HepG2 (cell line): ENCODE data around the gene ADGRF1. TPM values are rescaled to one million over a fixed set of nuclear protein-coding genes. Genes with fewer than 3 reads are reported as not detected.

Experiments used
- BRF2 ChIP-seq: sonication (generic); formaldehyde crosslinking; IDR thresholded peaks from 2 replicates; pipeline ENCODE4 v1.8.1; 2022; ENCODE audit warnings: mild to moderate bottlenecking, missing genetic modification reagents
- E2F2 ChIP-seq: sonication (generic); formaldehyde crosslinking; IDR thresholded peaks from 2 replicates; pipeline ENCODE4 v1.4.0; 2020; ENCODE audit warnings: missing genetic modification reagents, borderline replicate concordance
- KDM1A ChIP-seq: IDR thresholded peaks from 2 replicates; pipeline ENCODE4 v1.6.1; 2016; ENCODE audit warnings: missing compliant biosample characterization
- NFIB ChIP-seq: sonication (generic); formaldehyde crosslinking; IDR thresholded peaks from 2 replicates; pipeline ENCODE4 v1.9.0; 2021; ENCODE audit warnings: missing genetic modification reagents, mild to moderate bottlenecking, borderline replicate concordance
- ONECUT2 ChIP-seq: sonication (generic); formaldehyde crosslinking; IDR thresholded peaks from 2 replicates; pipeline ENCODE4 v1.4.0; 2020; ENCODE audit warnings: missing genetic modification reagents
- POLR2A ChIP-seq, 2 experiments: IDR thresholded peaks; 2 replicates each; pipeline ENCODE4 v1.6.1; 2011; ENCODE audit warnings: low read depth in 2 of 2, low read length in 2 of 2, mild to moderate bottlenecking in 1 of 2, moderate library complexity in 1 of 2; ENCODE audit not compliant: insufficient read depth in 1 of 2
- SAFB2 ChIP-seq: sonication (generic); formaldehyde crosslinking; IDR thresholded peaks from 2 replicates; pipeline ENCODE4 v1.5.1; 2020; ENCODE audit warnings: missing genetic modification reagents, low read depth, mild to moderate bottlenecking, borderline replicate concordance
- SNAPC5 ChIP-seq: sonication (generic); formaldehyde crosslinking; IDR thresholded peaks from 2 replicates; pipeline ENCODE4 v1.8.1; 2023; ENCODE audit warnings: mild to moderate bottlenecking, missing genetic modification reagents, borderline replicate concordance
- SRY ChIP-seq: sonication (generic); formaldehyde crosslinking; IDR thresholded peaks from 2 replicates; pipeline ENCODE4 v1.8.0; 2022; ENCODE audit warnings: mild to moderate bottlenecking, missing genetic modification reagents
- TBX3 ChIP-seq: fragments of 450-650 bp; IDR thresholded peaks from 2 replicates; pipeline ENCODE4 v1.6.1; 2017; ENCODE audit warnings: antibody characterized with exemption, mild to moderate bottlenecking, inconsistent platforms, borderline replicate concordance
- YEATS4 ChIP-seq: sonication (generic); formaldehyde crosslinking; IDR thresholded peaks from 2 replicates; pipeline ENCODE4 v1.4.0; 2020; ENCODE audit warnings: missing genetic modification reagents, borderline replicate concordance
- ZC3H4 ChIP-seq: sonication (generic); formaldehyde crosslinking; IDR thresholded peaks from 2 replicates; pipeline ENCODE4 v1.4.0; 2020; ENCODE audit warnings: missing genetic modification reagents, borderline replicate concordance
- ZNF143 ChIP-seq: sonication (generic); formaldehyde crosslinking; IDR thresholded peaks from 2 replicates; pipeline ENCODE4 v1.4.0; 2020; ENCODE audit warnings: missing genetic modification reagents
- ZNF317 ChIP-seq: sonication (generic); formaldehyde crosslinking; IDR thresholded peaks from 2 replicates; pipeline ENCODE4 v1.5.0; 2020; ENCODE audit warnings: mild to moderate bottlenecking, missing genetic modification reagents
- ZNF326 ChIP-seq: sonication (generic); formaldehyde crosslinking; IDR thresholded peaks from 2 replicates; pipeline ENCODE4 v1.4.0; 2020; ENCODE audit warnings: missing genetic modification reagents, borderline replicate concordance
- ZNF546 ChIP-seq: sonication (generic); formaldehyde crosslinking; conservative IDR thresholded peaks from 2 replicates; pipeline ENCODE4 v1.8.1; 2023; ENCODE audit warnings: mild to moderate bottlenecking, missing genetic modification reagents
- ZNF562 ChIP-seq: sonication (generic); formaldehyde crosslinking; IDR thresholded peaks from 2 replicates; pipeline ENCODE4 v1.8.0; 2022; ENCODE audit warnings: missing genetic modification reagents, borderline replicate concordance
- ZNF678 ChIP-seq: sonication (generic); formaldehyde crosslinking; IDR thresholded peaks from 2 replicates; pipeline ENCODE4 v1.4.0; 2020; ENCODE audit warnings: mild to moderate bottlenecking, missing genetic modification reagents
- ZNF703 ChIP-seq: sonication (generic); formaldehyde crosslinking; IDR thresholded peaks from 2 replicates; pipeline ENCODE4 v1.5.1; 2020; ENCODE audit warnings: missing genetic modification reagents, mild to moderate bottlenecking, moderate library complexity, borderline replicate concordance
- ZNF737 ChIP-seq: sonication (generic); formaldehyde crosslinking; IDR thresholded peaks from 2 replicates; pipeline ENCODE4 v1.5.0; 2020; ENCODE audit warnings: missing genetic modification reagents, mild to moderate bottlenecking, borderline replicate concordance
- ZNF761 ChIP-seq: sonication (generic); formaldehyde crosslinking; conservative IDR thresholded peaks from 2 replicates; pipeline ENCODE4 v1.4.0; 2020; ENCODE audit warnings: mild to moderate bottlenecking, missing genetic modification reagents
- ZSCAN30 ChIP-seq: sonication (generic); formaldehyde crosslinking; IDR thresholded peaks from 2 replicates; pipeline ENCODE4 v1.5.0; 2020; ENCODE audit warnings: mild to moderate bottlenecking, missing genetic modification reagents
- polyA plus RNA-seq, 8 experiments: library from polyadenylated mRNA; depleted of rRNA in 3 of 8; stranded (reverse) in 7 of 8; unstranded in 1 of 8; fragments of >200 nt; fragmentation: Illumina TruSeq in 4 of 8; extraction: Trizol in 4 of 8; gene quantifications; 2 replicates each; pipeline versions ENCODE4 v1.2.1 to v1.2.3, GENCODE V29; 2011 to 2016; ENCODE audit warnings: low read depth in 4 of 8, missing spikeins in 1 of 8, mixed read lengths in 1 of 8; ENCODE audit not compliant: insufficient read depth in 1 of 8
- total RNA-seq, 5 experiments: library from RNA; depleted of rRNA; stranded (reverse); fragments of >200 nt; fragmentation: Illumina TruSeq; extraction: Trizol; gene quantifications; 2 replicates each; pipeline ENCODE4 v1.2.3, GENCODE V29; 2016; ENCODE audit warnings: low read depth in 1 of 5
- TF ChIP-seq, protein P1 (sequence below): IDR thresholded peaks from 2 replicates; pipeline ENCODE4 v1.6.1; 2016; ENCODE audit warnings: missing compliant biosample characterization, missing genetic modification reagents, borderline replicate concordance
- TF ChIP-seq, protein P2 (sequence below): sonication (generic); formaldehyde crosslinking; IDR thresholded peaks from 2 replicates; pipeline ENCODE4 v1.8.0; 2022; ENCODE audit warnings: mild to moderate bottlenecking, missing genetic modification reagents, moderate library complexity
- TF ChIP-seq, protein P3 (sequence below): IDR thresholded peaks from 2 replicates; pipeline ENCODE4 v1.6.1; 2016; ENCODE audit warnings: low read depth, borderline replicate concordance

The ADGRF1 gene
- total and polyA plus RNA-seq, 2 of the 13 experiments (the other 11 are each of a cell fraction or from before 2014, with no cell fraction given): not detected

GRCh38 chr6:47073125-47074110 is 31.3 kb upstream of the ADGRF1 start (continued):
- TF ChIP-seq, protein P1, sequence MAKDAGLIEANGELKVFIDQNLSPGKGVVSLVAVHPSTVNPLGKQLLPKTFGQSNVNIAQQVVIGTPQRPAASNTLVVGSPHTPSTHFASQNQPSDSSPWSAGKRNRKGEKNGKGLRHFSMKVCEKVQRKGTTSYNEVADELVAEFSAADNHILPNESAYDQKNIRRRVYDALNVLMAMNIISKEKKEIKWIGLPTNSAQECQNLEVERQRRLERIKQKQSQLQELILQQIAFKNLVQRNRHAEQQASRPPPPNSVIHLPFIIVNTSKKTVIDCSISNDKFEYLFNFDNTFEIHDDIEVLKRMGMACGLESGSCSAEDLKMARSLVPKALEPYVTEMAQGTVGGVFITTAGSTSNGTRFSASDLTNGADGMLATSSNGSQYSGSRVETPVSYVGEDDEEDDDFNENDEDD: peak; percentile 72; the same call in 1 of the 2 replicates
- 0 out of 2 replicates have a peak, but pooled peaks have one; percentile 57 for TF ChIP-seq ZNF678 (CRISPR knock-in tag)
- TF ChIP-seq ZSCAN30 (CRISPR knock-in tag): no peak
- no peak; the same call in 1 of the 2 replicates for TF ChIP-seq ZNF737 (CRISPR knock-in tag)
- TF ChIP-seq KDM1A: peak; percentile 79
- TF ChIP-seq BRF2 (CRISPR knock-in tag): no peak
- peak; percentile 98 for TF ChIP-seq ZNF761
- no peak for TF ChIP-seq ZNF143 (CRISPR knock-in tag)
- TF ChIP-seq, protein P2, sequence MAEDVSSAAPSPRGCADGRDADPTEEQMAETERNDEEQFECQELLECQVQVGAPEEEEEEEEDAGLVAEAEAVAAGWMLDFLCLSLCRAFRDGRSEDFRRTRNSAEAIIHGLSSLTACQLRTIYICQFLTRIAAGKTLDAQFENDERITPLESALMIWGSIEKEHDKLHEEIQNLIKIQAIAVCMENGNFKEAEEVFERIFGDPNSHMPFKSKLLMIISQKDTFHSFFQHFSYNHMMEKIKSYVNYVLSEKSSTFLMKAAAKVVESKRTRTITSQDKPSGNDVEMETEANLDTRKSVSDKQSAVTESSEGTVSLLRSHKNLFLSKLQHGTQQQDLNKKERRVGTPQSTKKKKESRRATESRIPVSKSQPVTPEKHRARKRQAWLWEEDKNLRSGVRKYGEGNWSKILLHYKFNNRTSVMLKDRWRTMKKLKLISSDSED (CRISPR knock-in tag): no peak
- no peak for TF ChIP-seq POLR2A (IDR thresholded peaks at IDR 0.05; ENCODE audit: insufficient read depth in 1 of 2, low read depth in 2 of 2, low read length in 2 of 2)
- TF ChIP-seq SRY (CRISPR knock-in tag): no peak
- TF ChIP-seq SAFB2: no peak
- TF ChIP-seq, protein P3, sequence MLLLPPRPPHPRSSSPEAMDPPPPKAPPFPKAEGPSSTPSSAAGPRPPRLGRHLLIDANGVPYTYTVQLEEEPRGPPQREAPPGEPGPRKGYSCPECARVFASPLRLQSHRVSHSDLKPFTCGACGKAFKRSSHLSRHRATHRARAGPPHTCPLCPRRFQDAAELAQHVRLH (CRISPR knock-in tag): peak; percentile 85
- peak; percentile 72; the same call in 1 of the 2 replicates for TF ChIP-seq YEATS4
- TF ChIP-seq NFIB: 0 out of 2 replicates have a peak, but pooled peaks have one; percentile 40
- no peak for TF ChIP-seq ZNF703 (CRISPR knock-in tag)
- TF ChIP-seq ZNF562 (CRISPR knock-in tag): no peak
- TF ChIP-seq E2F2 (CRISPR knock-in tag): no peak
- peak; percentile 96 for TF ChIP-seq TBX3
- TF ChIP-seq ZNF546 (CRISPR knock-in tag): no peak
- no peak for TF ChIP-seq SNAPC5
- TF ChIP-seq ONECUT2: peak; percentile 89
- TF ChIP-seq ZNF317 (CRISPR knock-in tag): peak; percentile 88
- no peak for TF ChIP-seq ZC3H4 (CRISPR knock-in tag)
- TF ChIP-seq ZNF326 (CRISPR knock-in tag): no peak
